C4-2B (cell line): ENCODE measurements around the gene PRKAG2.

ENCODE experiments used
- ZFX ChIP-seq: fragments of 450-650 bp; IDR thresholded peaks from 2 replicates; pipeline ENCODE4 v1.6.1; 2017
- TF ChIP-seq, protein P1 (sequence below): fragments of 450-650 bp; conservative IDR thresholded peaks from 2 replicates; pipeline ENCODE4 v1.5.1; 2017; ENCODE audit warnings: mild to moderate bottlenecking

DNA sequence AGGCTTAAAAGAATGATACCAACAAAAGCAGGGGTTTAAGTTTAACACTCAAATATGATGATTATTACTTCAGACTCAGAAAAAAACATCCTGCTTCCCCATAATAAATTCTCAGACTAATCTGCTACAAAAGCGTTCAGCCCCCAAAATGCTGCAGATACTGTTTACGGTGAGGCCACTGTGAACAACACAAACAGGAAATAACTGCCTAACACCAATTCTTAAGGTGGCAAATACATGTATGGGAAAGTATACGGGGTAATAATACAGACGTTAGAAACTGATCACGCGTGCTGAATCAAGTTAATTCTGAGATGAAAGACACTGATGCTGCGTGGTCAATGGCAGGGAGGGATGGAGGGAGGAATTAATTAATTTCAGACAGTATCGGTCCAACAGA, 295.2 kb downstream of the PRKAG2 start:
- TF ChIP-seq, protein P1, sequence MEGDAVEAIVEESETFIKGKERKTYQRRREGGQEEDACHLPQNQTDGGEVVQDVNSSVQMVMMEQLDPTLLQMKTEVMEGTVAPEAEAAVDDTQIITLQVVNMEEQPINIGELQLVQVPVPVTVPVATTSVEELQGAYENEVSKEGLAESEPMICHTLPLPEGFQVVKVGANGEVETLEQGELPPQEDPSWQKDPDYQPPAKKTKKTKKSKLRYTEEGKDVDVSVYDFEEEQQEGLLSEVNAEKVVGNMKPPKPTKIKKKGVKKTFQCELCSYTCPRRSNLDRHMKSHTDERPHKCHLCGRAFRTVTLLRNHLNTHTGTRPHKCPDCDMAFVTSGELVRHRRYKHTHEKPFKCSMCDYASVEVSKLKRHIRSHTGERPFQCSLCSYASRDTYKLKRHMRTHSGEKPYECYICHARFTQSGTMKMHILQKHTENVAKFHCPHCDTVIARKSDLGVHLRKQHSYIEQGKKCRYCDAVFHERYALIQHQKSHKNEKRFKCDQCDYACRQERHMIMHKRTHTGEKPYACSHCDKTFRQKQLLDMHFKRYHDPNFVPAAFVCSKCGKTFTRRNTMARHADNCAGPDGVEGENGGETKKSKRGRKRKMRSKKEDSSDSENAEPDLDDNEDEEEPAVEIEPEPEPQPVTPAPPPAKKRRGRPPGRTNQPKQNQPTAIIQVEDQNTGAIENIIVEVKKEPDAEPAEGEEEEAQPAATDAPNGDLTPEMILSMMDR: no peak
- no peak for TF ChIP-seq ZFX
